Ascending aorta (tissue), 2 donors: ENCODE measurements around the gene HAUS7. TPM values are rescaled to one million over a fixed set of nuclear protein-coding genes. Genes with fewer than 3 reads are reported as not detected.

Source experiments
- DNase-seq, 2 donors: peaks; one replicate each; pipeline ENCODE4 v3.0.0-alpha.2; 2019; ENCODE audit warnings: low spot score in 2 of 2
- H3K27ac ChIP-seq, 2 donors: fragments of 200-600 bp; sonication (generic); one replicate each; pipeline ENCODE4 v1.5.1; 2016 to 2017; ENCODE audit warnings: mild to moderate bottlenecking in 1 of 2
- H3K27me3 ChIP-seq: fragments of 200-600 bp; sonication (generic); one replicate; pipeline ENCODE4 v1.5.1; 2017
- H3K36me3 ChIP-seq, 2 donors: fragments of 200-600 bp; sonication (generic); one replicate each; pipeline ENCODE4 v1.5.1; 2016
- H3K4me1 ChIP-seq, 2 donors: fragments of 200-600 bp; sonication (generic); one replicate each; pipeline ENCODE4 v1.5.1; 2016 to 2017; ENCODE audit warnings: mild to moderate bottlenecking in 1 of 2
- H3K4me3 ChIP-seq, 2 donors: fragments of 200-600 bp; sonication (generic); one replicate each; pipeline ENCODE4 v1.5.1; 2016 to 2017; ENCODE audit warnings: mild to moderate bottlenecking in 1 of 2
- H3K9me3 ChIP-seq, 2 donors: fragments of 200-600 bp; sonication (generic); one replicate each; pipeline ENCODE4 v1.5.1; 2016
- CTCF ChIP-seq, 3 experiments: fragments of 200-600 bp in 2 of 3; fragments of 450-650 bp in 1 of 3; sonication (generic) in 2 of 3; IDR thresholded peaks; one replicate each; pipeline ENCODE4 v1.5.1; 2016 to 2019; ENCODE audit warnings: antibody characterized with exemption in 3 of 3, mild to moderate bottlenecking in 1 of 3, moderate library complexity in 1 of 3
- intact Hi-C: fragments of 100-400 bp; cut with DNase I; formaldehyde crosslinking; loops from one replicate; pipeline ENCODE4 v1.15.1; 2023
- total RNA-seq: library from RNA; depleted of rRNA; stranded (reverse); fragments of >200 nt; gene quantifications from one replicate; pipeline ENCODE4 v1.1.0, GENCODE V29; 2016

Gene HAUS7
- total RNA-seq, 1 donor from 2014 or later = 22.5 TPM

- Histone ChIP-seq H3K9me3 (no peaks in the 10 kb centered on the region), H3K27me3 (no peaks in the 10 kb centered on the region), H3K4me3 (no peak overlapping the region), H3K27ac (peak overlapping the region in 1 of 2 donors; percentile 6), H3K4me1 (no peaks in the 10 kb centered on the region), H3K36me3 (no peaks in the 10 kb centered on the region)
- no peak for DNase-seq
- no peak for TF ChIP-seq CTCF (IDR thresholded peaks at IDR 0.05)
- intact Hi-C loops = loop anchor here (5.0 to 10.0 kb wide), 2 partner anchors 444 to 478 kb away; no protein-coding TSS in a partner anchor
Observed at GRCh38 chrX:153510383-153510782, 40.0 kb upstream of the HAUS7 start.

- H3K4me1 ChIP-seq = no peaks in the 10 kb centered on the region
- peak overlapping the region in 1 of 2 donors; percentile 6 for H3K27ac ChIP-seq
- H3K36me3 ChIP-seq = peaks cover 0 to 2% of the 10 kb centered on the region in 2 donors
- no peaks in the 10 kb centered on the region for H3K9me3 ChIP-seq
- TF ChIP-seq CTCF (IDR thresholded peaks at IDR 0.05) = no peak
- intact Hi-C loops = loop anchor here (10.0 kb wide), 1 partner anchor 565 kb away; no protein-coding TSS in a partner anchor
- DNase-seq = no peak
- no peaks in the 10 kb centered on the region for H3K27me3 ChIP-seq
- no peak overlapping the region for H3K4me3 ChIP-seq
Observed at GRCh38 chrX:153509592-153509991, 39.2 kb upstream of the HAUS7 start.

GRCh38 chrX:153507484-153508178, 37.3 kb upstream of the HAUS7 start:
- no peak overlapping the region for H3K4me3 ChIP-seq
- H3K9me3 ChIP-seq = no peaks in the 10 kb centered on the region
- H3K27me3 ChIP-seq = no peaks in the 10 kb centered on the region
- intact Hi-C loops = loop anchor here (1.0 to 10.0 kb wide), 2 partner anchors 36 to 563 kb away; no protein-coding TSS in a partner anchor
- peak overlapping the region in 1 of 2 donors; percentile 3 for H3K27ac ChIP-seq
- DNase-seq = peak in 1 of 2 donors; percentile 88
- H3K4me1 ChIP-seq = peaks cover 4 to 6% of the 10 kb centered on the region in 2 donors
- TF ChIP-seq CTCF (IDR thresholded peaks at IDR 0.05) = peak; percentile 86 to 91 (median 87)
- H3K36me3 ChIP-seq = peaks cover 0 to 7% of the 10 kb centered on the region in 2 donors

GRCh38 chrX:153505361-153505760, 35.0 kb upstream of the HAUS7 start:
- Histone ChIP-seq H3K27ac (no peak overlapping the region), H3K36me3 (peaks cover 0 to 7% of the 10 kb centered on the region in 2 donors), H3K4me1 (peaks cover 8 to 17% of the 10 kb centered on the region in 2 donors), H3K9me3 (no peaks in the 10 kb centered on the region), H3K27me3 (no peaks in the 10 kb centered on the region), H3K4me3 (no peak overlapping the region)
- intact Hi-C loops = loop anchor here (10.0 kb wide), 1 partner anchor 561 kb away; no protein-coding TSS in a partner anchor
- DNase-seq = no peak
- no peak for TF ChIP-seq CTCF (IDR thresholded peaks at IDR 0.05)

- H3K27me3 ChIP-seq = no peaks in the 10 kb centered on the region
Observed at GRCh38 chrX:153504445-153505016, 34.2 kb upstream of the HAUS7 start.

More at GRCh38 chrX:153504445-153505016, 34.2 kb upstream of the HAUS7 start:
- no peak for DNase-seq
- Histone ChIP-seq H3K4me3 (no peak overlapping the region), H3K9me3 (no peaks in the 10 kb centered on the region), H3K4me1 (peaks cover 8 to 22% of the 10 kb centered on the region in 2 donors), H3K27ac (peak overlapping the region in 1 of 2 donors; percentile 82), H3K36me3 (peaks cover 0 to 7% of the 10 kb centered on the region in 2 donors)
- intact Hi-C loops = loop anchor here (10.0 kb wide), 1 partner anchor 560 kb away; no protein-coding TSS in a partner anchor
- TF ChIP-seq CTCF (IDR thresholded peaks at IDR 0.05) = no peak
